Heart left ventricle (tissue), 16 donors: ENCODE measurements around the gene ARAP1. TPM values are rescaled to one million over a fixed set of nuclear protein-coding genes. Genes with fewer than 3 reads are reported as not detected.

Source experiments
- ATAC-seq, 4 donors: fragments of 200-7000 bp; cut with Tn5 transposase; one replicate each; pipeline ENCODE4 v1.9.1; 2020 to 2022; ENCODE audit warnings: moderate library complexity in 4 of 4, mild to moderate bottlenecking in 3 of 4, moderate number of reproducible peaks in 1 of 4
- DNase-seq, 5 donors: peaks; one replicate each; pipeline ENCODE4 v3.0.0-alpha.2; 2020
- H3K27ac ChIP-seq, 12 donors: fragments of 200-600 bp; sonication (generic) in 4 of 12; one replicate each; pipeline versions ENCODE4 v1.5.0 to v1.8.0; 2016 to 2022; ENCODE audit warnings: mild to moderate bottlenecking in 2 of 12
- H3K27me3 ChIP-seq, 9 donors: fragments of 200-600 bp; sonication (generic) in 2 of 9; one replicate each; pipeline versions ENCODE4 v1.5.1 to v1.8.0; 2016 to 2022; ENCODE audit warnings: mild to moderate bottlenecking in 3 of 9
- H3K36me3 ChIP-seq, 9 donors: fragments of 200-600 bp; sonication (generic) in 2 of 9; one replicate each; pipeline versions ENCODE4 v1.5.0 to v1.8.0; 2018 to 2022; ENCODE audit warnings: mild to moderate bottlenecking in 2 of 9
- H3K4me1 ChIP-seq, 12 donors: fragments of 200-600 bp; sonication (generic) in 4 of 12; one replicate each; pipeline versions ENCODE4 v1.5.0 to v1.8.0; 2016 to 2022; ENCODE audit warnings: mild to moderate bottlenecking in 3 of 12
- H3K4me3 ChIP-seq, 12 donors: fragments of 200-600 bp; sonication (generic) in 4 of 12; one replicate each; pipeline versions ENCODE4 v1.5.0 to v1.8.0; 2017 to 2022; ENCODE audit warnings: mild to moderate bottlenecking in 9 of 12, moderate library complexity in 4 of 12
- H3K9me3 ChIP-seq, 12 donors: fragments of 200-600 bp; sonication (generic) in 4 of 12; one replicate each; pipeline versions ENCODE4 v1.5.0 to v1.8.0; 2016 to 2022; ENCODE audit warnings: mild to moderate bottlenecking in 1 of 12
- POLR2A ChIP-seq, 2 donors: fragments of 450-650 bp; IDR thresholded peaks; one replicate each; pipeline ENCODE4 v1.6.1; 2017; ENCODE audit warnings: antibody characterized with exemption in 2 of 2, mild to moderate bottlenecking in 2 of 2, moderate library complexity in 2 of 2
- WGBS, 4 donors: extraction: QIAGEN DNeasy Blood & Tissue Kit in 2 of 4; methylation state at CpG; one replicate each; pipeline versions ENCODE4 v1.1.5 to v1.1.7; 2013 to 2018; 5-methylcytosine and 5-hydroxymethylcytosine counted together
- intact Hi-C, 10 donors: fragments of 100-400 bp; cut with DNase I; formaldehyde crosslinking; loops; one replicate each; pipeline versions ENCODE4 v1.11.1 to v1.14.2; 2022
- polyA plus RNA-seq, 2 donors: library from polyadenylated mRNA; stranded (reverse); fragments of 200-250 nt; gene quantifications; one replicate each; pipeline ENCODE4 v1.2.3, GENCODE V29; 2013
- total RNA-seq, 9 donors: library from RNA; depleted of rRNA in 2 of 9; stranded (reverse); fragments of >200 nt in 2 of 9; fragmentation: NEBNext Ultra II Directional in 3 of 9; extraction: Animal tissue kit (Norgen Biotek cat#: 25700) in 3 of 9; gene quantifications; one replicate each; pipeline versions ENCODE4 v1.1.0 to v1.2.4, GENCODE V29; 2016 to 2023
- TF ChIP-seq, protein P1 (sequence below), 12 donors: fragments of 200-600 bp; sonication (generic) in 4 of 12; IDR thresholded peaks; one replicate each; pipeline versions ENCODE4 v1.5.0 to v1.8.0; 2018 to 2022; ENCODE audit warnings: antibody characterized with exemption in 12 of 12, mild to moderate bottlenecking in 5 of 12
- donor health status: ischemic (EF 13 %, LVEDD 7.1; RV severe dilation, severe dysfunction).
- donor health status: healthy with polysubstance abuse.
- donor health status: DM: no; HTN: yes; CAD: no.
- donor health status: DM: no; HTN: no; CAD: no.
- donor health status: ischemic (EF 25% LVEDD 6.9; RV normal size, moderate dysfunction).
- donor health status: ischemic (EF 25% LVEDD 5.7; RV mildly dilated, moderate dysfunction).
- donor health status: healthy.
- donor health status: DM: yes; HTN: yes; CAD: no.
- donor health status: ischemic (EF 35%, LVEDD 5.7; RV mildly dilated, moderate dysfunction).
- donor health status: nonischemic (EF 11% LVEDD 7.7; RV severe dilation, severe dysfunction).
- donor health status: DM: yes; HTN: yes; CAD: no.
- donor health status: PGD.
- donor health status: ischemic (EF 29% LVEDD 5.4; RV normal size, mild dysfunction).
- donor health status: nonischemic (EF 23%, LVEDD 6.1; RV moderate dilation, normal function).

ARAP1 gene
- total and polyA plus RNA-seq, 11 donors = 35.4 to 116 (median 43.6) TPM

DNA sequence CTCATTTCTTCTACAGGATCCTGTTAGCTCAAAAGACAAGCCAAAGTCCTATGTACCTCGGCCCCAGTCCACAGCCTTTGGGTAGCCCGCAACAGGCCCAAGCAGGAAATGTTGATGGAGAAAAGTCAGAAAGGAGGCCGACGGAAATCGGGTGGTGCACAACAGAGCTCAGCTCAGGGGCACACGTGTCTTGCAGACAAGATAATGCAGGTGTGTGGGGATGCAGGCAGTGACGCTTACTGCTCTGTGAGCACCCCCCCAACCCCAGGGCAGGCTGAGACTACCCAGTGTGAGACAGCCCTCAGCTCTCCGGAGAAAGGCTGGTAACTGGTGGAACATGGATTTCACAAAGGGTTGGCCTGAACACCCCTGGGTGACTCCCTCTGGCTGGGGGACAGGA is 73.7 kb downstream of the ARAP1 start:
- H3K27ac ChIP-seq = no peak overlapping the region
- no peak overlapping the region for H3K4me3 ChIP-seq
- peaks cover 12 to 54% (median 32%) of the 10 kb centered on the region in 9 donors for H3K27me3 ChIP-seq
- TF ChIP-seq, protein P1, sequence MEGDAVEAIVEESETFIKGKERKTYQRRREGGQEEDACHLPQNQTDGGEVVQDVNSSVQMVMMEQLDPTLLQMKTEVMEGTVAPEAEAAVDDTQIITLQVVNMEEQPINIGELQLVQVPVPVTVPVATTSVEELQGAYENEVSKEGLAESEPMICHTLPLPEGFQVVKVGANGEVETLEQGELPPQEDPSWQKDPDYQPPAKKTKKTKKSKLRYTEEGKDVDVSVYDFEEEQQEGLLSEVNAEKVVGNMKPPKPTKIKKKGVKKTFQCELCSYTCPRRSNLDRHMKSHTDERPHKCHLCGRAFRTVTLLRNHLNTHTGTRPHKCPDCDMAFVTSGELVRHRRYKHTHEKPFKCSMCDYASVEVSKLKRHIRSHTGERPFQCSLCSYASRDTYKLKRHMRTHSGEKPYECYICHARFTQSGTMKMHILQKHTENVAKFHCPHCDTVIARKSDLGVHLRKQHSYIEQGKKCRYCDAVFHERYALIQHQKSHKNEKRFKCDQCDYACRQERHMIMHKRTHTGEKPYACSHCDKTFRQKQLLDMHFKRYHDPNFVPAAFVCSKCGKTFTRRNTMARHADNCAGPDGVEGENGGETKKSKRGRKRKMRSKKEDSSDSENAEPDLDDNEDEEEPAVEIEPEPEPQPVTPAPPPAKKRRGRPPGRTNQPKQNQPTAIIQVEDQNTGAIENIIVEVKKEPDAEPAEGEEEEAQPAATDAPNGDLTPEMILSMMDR (IDR thresholded peaks at IDR 0.05) = no peak
- TF ChIP-seq POLR2A (IDR thresholded peaks at IDR 0.05) = no peak
- no peaks in the 10 kb centered on the region for H3K9me3 ChIP-seq
- H3K4me1 ChIP-seq = peaks cover 0 to 24% (median 1%) of the 10 kb centered on the region in 12 donors
- DNase-seq (no peak), ATAC-seq (no peak)
- 65 to 74% (median 69%) methylated on average over 7 to 8 of the region's 8 CpGs for WGBS, 4 donors
- peaks cover 0 to 5% (median 0%) of the 10 kb centered on the region in 9 donors for H3K36me3 ChIP-seq
- intact Hi-C loops = loop anchor here in 2 of 10 donors (10.0 kb wide), 1 partner anchor 204 kb away; no protein-coding TSS in a partner anchor

DNA sequence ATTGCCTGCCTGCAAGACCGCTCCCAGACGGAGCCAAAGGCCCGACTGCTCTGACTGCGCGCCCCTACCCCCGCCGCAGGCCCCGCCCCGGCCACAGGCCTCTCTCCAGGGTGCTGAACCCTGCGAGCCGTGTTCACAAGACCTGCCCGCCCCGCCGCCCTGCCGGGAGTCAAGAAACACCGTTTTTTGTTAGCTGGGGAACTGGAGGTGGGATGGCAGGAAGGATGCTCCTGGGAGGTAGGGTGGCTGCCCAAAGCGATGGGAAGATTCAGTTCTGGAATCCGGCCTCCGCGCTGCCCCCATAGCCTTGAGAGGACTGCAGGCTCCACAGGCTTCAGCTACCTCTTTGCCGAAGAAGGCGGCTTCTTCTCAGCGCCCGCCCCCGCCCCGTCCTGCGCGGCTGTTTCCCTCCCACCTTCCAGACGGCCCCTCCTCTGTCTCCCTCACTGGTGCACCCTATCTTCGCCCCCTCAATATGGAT is 75.3 kb downstream of the ARAP1 start:
- DNase-seq (peak; percentile 51 to 84 (median 66)), ATAC-seq (peak in 3 of 4 donors; percentile 64 to 72 (median 65))
- no peak for TF ChIP-seq POLR2A (IDR thresholded peaks at IDR 0.05)
- TF ChIP-seq, protein P1 (IDR thresholded peaks at IDR 0.05) = no peak
- intact Hi-C loops = loop anchor here in 2 of 10 donors (10.0 kb wide), 1 partner anchor 202 kb away; no protein-coding TSS in a partner anchor
- H3K9me3 ChIP-seq = no peaks in the 10 kb centered on the region
- no peaks in the 10 kb centered on the region for H3K36me3 ChIP-seq
- no peak overlapping the region for H3K4me3 ChIP-seq
- H3K27ac ChIP-seq = no peak overlapping the region
- H3K4me1 ChIP-seq = peaks cover 0 to 24% (median 1%) of the 10 kb centered on the region in 12 donors
- WGBS, 4 donors = 1 to 3% (median 2%) methylated on average over 16 to 30 of the region's 30 CpGs
- peaks cover 13 to 69% (median 46%) of the 10 kb centered on the region in 9 donors for H3K27me3 ChIP-seq

GRCh38 chr11:72675221-72675620 is 77.0 kb downstream of the ARAP1 start:
- intact Hi-C loops = loop anchor here in 2 of 10 donors (10.0 kb wide), 1 partner anchor 200 kb away; no protein-coding TSS in a partner anchor
- no peak overlapping the region for H3K4me3 ChIP-seq
- ATAC-seq (no peak), DNase-seq (no peak)
- H3K36me3 ChIP-seq = no peaks in the 10 kb centered on the region
- TF ChIP-seq, protein P1 (IDR thresholded peaks at IDR 0.05) = no peak
- TF ChIP-seq POLR2A (IDR thresholded peaks at IDR 0.05) = no peak
- H3K4me1 ChIP-seq = peaks cover 0 to 17% (median 0%) of the 10 kb centered on the region in 12 donors
- 27 to 41% (median 30%) methylated on average over 2 of the region's 2 CpGs for WGBS, 4 donors
- peaks cover 13 to 71% (median 46%) of the 10 kb centered on the region in 9 donors for H3K27me3 ChIP-seq
- H3K27ac ChIP-seq = no peak overlapping the region
- no peaks in the 10 kb centered on the region for H3K9me3 ChIP-seq

GRCh38 chr11:72673943-72674828 is 78.0 kb downstream of the ARAP1 start, which contains the start of gene PDE2A:
PDE2A (minus strand) TSS chr11:72674422; CDS start chr11:72674207, 215 bp downstream.
- H3K27me3 ChIP-seq = peaks cover 13 to 80% (median 46%) of the 10 kb centered on the region in 9 donors
- no peak for TF ChIP-seq POLR2A (IDR thresholded peaks at IDR 0.05)
- TF ChIP-seq, protein P1 (IDR thresholded peaks at IDR 0.05) = no peak
- no peak within 1 kb of the TSS for H3K27ac ChIP-seq
- intact Hi-C loops = loop anchor here in 2 of 10 donors (10.0 kb wide), 1 partner anchor 199 kb away; no protein-coding TSS in a partner anchor
- H3K36me3 ChIP-seq = no peaks in the 10 kb centered on the region
- no peak for ATAC-seq
- no peak within 1 kb of the TSS for H3K4me3 ChIP-seq
- H3K4me1 ChIP-seq = peaks cover 0 to 19% (median 2%) of the 10 kb centered on the region in 12 donors
- no peak for DNase-seq
- no peaks in the 10 kb centered on the region for H3K9me3 ChIP-seq
- WGBS, 4 donors = 5 to 9% (median 7%) methylated on average over 18 to 21 of the region's 21 CpGs
